Urothelium cell line (cell line): ENCODE measurements around the gene ECE1.
"Not testable (repeated sequence)": the region's sequence is repeated elsewhere in the genome, so short reads cannot be mapped to it uniquely, and the experiment has no call there.

Experiments used
- DNase-seq: peaks from one replicate; pipeline ENCODE4 v3.0.0; 2011; ENCODE audit warnings: low spot score, mixed read lengths
- FAIRE-seq: peaks from 2 replicates; lab custom pipeline; 2011; peaks lifted over from hg19 to GRCh38; lab: Jason Lieb, UNC

ECE1 gene

DNA sequence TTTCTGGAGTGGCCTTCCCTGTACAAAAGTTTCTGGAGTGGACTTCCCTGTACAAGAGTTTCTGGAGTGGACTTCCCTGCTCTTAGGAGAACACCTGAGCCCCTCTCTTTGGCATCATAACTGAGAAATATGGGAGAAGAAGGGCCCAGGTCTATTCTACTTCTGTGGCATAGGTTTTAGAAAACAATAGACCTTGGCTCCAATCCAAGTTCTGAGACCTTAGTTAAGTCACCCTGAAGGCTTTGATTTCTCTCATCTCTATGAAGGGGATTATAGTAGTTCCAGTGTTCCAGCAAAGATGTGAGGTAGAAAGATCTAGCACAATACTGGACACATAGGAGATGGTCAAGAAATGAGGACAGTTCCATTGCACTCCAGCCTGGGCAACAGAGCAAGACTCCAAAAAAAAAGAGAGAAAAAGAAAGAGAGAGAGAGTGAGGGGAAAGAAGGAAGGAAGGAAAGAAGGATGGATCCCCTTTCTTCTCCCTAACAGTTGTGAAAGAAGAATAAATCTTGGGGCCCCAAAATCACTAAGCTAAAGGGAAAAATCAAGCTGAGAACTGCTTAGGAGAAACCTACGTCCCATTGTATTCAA is 100.3 kb downstream of the ECE1 start:
- DNase-seq (no peak), FAIRE-seq (no peak)

GRCh38 chr1:21189421-21189820 is 100.8 kb downstream of the ECE1 start:
- DNase-seq (no peak), FAIRE-seq (no peak)

DNA sequence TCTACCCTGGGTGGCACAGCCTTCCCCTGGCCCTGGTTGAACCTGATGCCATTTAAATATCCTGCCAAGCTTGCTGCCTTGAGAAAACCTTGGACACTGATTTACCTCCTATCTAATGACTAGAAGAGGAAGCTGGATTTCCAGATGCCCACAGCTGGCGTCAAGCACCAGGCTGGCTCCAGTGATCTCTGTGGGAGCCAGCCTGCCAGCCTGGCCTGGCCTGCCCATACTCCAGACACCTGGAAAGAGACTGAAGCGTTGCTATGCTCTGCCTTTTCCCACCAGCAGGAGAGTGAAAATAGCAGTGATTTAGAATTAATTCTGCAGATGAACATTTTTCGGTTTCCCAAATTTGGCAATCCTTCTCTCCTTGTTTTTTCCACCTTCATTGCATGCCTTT is 102.0 kb downstream of the ECE1 start:
- no peak for DNase-seq
- no peak for FAIRE-seq

DNA sequence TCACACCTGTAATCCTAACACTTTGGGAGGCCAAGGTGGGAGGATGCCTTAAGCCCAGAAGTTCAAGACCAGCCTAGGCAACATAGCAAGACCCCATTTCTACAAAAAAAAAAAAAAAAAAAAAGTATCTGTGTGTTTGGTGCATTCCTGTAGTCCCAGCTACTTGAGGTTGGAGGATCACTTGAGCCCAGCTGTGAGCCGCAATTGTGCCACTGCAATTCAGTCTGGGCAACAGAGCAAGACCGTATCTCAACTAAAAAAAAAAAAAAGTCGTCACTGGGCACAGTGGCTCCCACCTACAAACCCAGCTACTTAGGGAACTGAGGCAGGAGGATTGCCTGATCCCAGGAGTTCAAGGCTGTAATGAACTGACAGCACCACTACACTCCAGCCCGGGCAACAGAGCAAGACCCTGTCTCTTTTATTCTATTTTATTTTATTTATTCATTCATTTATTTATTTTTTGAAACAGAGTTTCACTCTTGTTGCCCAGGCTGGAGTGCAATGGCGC is 105.0 kb downstream of the ECE1 start:
- no peak for FAIRE-seq
- no peak for DNase-seq

DNA sequence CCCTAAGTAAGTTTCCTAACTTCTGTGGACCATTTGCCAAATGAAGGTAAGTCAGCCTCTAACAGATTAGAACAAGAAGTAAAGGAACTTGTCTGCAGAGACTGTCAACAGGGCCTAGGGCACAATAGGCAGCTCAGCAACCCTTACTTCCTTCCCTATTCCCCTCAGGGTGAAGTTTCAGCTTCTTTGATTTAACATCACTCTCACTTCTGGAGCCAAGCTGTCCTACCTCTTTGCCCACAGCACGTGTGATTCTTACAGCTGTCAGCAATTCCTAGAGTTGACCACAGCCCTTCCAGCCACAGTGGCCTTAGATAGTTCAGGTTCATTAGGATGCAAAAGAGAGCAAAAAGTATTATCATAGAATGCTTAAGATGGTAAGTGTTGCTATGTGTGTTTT is 106.0 kb downstream of the ECE1 start:
- FAIRE-seq (no peak), DNase-seq (no peak)

DNA sequence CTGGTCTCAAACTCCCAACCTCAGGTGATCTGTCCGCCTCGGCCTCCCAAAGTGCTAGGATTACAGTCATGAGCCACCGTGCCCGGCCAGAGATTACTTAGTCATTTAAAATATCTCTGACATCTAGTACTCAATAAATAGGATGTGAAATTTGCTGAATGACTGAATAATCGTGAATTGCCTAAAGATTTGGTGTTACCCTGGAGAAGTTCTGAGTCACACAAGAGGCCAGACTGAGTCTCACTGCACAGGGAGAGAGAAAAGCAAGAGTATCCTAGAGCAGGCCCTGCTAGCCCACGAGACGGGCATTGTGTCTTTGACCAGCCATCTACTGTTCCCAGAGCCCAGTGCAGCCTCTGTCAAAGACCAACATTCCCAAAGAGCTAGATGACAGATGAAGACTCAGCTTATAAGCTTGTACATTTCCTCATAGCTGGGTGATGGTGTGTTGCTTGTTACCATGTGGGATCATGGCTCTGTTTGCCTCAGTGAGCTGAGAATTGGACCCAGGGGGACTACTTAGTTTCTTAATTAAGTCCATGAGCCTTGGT is 108.0 kb downstream of the ECE1 start:
- FAIRE-seq, result no peak
- DNase-seq, result no peak

- FAIRE-seq, DNase-seq: not testable (repeated sequence)
These were observed 112.0 kb downstream of the ECE1 start for GRCh38 chr1:21178271-21178670.

- FAIRE-seq (no peak), DNase-seq (peak; percentile 93)
These were observed 113.4 kb downstream of the ECE1 start, which contains the start of gene EIF4G3 for GRCh38 chr1:21176586-21177555. TSS of gene EIF4G3 (minus strand) at chr1:21176897. CDS start at chr1:21002742, 174,155 bp downstream.

GRCh38 chr1:21175670-21176581 is 114.3 kb downstream of the ECE1 start:
- no peak for FAIRE-seq
- DNase-seq, result peak; percentile 41

DNA sequence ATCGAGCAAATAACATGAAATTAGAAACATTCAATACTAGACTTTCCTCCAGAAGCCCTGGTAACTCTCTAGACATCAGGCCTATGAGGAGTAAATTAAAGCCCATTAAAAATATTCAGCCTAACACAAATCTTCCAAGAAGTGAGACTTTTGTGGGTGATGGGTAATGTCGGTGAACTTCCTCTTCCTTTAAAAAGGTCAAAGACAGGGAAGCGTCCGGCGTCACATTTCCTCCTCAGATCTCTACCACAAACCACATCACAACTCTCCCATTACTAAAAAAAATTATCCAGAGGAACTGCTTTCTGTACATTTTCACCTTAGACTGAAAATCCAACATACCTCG is 115.0 kb downstream of the ECE1 start:
- DNase-seq (no peak), FAIRE-seq (no peak)

DNA sequence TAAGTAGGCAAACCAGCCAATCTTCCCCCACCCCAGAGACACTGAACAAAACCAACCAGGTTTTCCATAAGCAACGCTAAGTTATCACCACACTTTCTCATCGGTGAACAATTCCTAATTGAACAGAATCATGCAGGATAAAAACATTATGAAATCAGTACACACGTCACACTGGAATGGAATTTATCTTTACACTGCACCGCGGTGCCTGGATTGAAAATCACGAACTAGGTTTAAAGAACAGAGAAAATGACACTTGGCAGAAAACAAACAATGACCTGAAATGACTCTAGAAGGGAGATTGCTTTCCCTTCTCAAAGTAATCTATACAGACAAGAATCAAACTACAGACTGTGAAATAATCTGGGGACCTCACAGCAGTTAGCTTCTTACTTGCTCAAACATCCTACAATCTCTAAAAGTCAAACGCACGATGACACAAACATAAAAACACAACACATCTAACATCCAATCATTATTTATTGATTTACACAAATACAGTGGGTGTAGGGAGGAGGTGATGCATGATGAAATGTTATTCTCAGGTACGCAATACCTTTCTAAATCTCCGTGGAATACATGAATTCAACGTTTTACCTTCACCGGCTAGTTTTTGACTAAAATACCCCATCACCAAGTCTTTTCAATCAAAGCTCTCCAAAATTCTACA is 115.5 kb downstream of the ECE1 start:
- no peak for DNase-seq

DNA sequence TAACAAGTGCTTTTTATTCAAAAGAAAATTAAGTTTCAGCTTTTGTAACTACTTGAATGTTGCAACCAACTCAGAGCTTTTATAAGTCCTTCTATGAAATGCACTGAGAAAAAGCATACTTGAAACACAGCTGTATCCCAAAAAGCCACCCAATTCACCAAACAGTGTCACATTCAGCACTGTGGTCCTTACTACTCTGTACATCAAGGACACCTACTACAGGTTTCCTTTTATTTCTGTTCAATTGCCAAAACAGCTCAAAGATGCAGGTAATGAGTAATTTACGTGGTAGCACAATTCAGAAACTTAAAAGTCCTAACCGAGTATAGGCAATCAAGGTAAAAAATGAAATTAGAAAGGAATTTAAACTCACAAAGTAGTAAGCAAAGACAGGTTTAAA is 116.0 kb downstream of the ECE1 start:
- no peak for FAIRE-seq
- no peak for DNase-seq

More for the DNA sequence above, 115.5 kb downstream of the ECE1 start:
- FAIRE-seq, result no peak

DNA sequence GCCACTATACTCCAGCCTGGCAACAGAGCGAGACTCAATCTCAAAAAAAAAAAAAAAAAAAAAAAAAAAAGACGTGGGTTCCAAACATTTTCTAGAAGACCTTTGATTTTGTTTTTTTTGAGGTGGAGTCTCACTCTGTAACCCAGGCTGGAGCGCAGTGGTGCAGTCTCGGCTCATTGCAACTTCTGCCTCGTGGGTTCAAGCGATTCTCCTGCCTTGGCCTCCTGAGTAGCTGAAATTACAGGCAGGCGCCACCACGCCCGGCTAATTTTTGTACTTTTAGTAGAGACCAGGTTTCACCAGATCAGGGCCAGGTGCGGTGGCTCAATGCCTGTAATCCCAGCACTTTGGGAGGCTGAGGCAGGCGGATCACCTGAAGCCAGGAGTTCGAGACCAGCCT is 117.2 kb downstream of the ECE1 start:
- not testable (repeated sequence) for FAIRE-seq

DNA sequence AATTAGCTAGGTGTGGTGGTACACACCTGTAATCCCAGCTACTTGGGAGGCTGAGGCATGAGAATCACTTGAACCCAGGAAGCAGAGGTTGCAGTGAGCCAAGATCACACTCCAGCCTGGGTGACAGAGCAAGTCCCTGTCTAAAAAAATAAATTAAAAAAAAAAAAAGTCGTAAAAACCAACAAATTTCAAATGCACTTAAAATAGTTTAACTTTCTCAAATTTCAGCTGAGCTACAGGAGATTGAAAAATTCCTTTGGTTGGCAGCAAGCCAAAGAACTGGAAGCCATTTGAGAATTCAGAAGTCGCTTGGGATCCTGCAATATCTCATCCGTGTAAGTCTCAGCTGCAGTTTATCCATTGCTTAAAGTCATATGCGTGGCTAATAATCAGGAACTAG is 119.4 kb downstream of the ECE1 start:
- FAIRE-seq, DNase-seq: not testable (repeated sequence)

More for the DNA sequence above, 117.2 kb downstream of the ECE1 start:
- not testable (repeated sequence) for DNase-seq

GRCh38 chr1:21168444-21168843 is 121.8 kb downstream of the ECE1 start:
- DNase-seq (no peak), FAIRE-seq (no peak)
